ENCODE results near the gene PFN3.
A peak's percentile ranks its signal among the peaks of the same experiment; 100 is the strongest.

The PFN3 gene

DNA sequence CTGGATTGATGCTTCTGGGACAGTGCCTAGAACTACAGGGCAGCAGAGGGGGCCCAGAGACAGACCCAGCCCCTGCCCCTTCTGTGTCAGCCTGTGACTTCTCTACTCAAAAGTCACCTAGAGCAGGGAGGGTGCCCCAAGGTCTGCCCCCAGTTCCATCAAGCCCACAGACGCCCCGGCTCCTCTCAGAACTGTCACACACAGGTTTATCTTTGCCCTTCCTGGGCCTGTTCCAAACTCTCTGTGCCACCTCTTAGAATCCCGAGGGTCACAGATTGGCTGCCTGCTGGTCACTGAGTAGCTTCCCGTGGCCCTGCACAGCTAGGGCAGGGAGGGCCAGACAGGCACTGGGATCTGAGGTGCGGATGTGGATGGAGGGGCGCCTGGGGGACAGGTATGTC is 41.0 kb downstream of the PFN3 start:
- DNase-seq (ENCODE audit: low spot score) = no peak

DNA sequence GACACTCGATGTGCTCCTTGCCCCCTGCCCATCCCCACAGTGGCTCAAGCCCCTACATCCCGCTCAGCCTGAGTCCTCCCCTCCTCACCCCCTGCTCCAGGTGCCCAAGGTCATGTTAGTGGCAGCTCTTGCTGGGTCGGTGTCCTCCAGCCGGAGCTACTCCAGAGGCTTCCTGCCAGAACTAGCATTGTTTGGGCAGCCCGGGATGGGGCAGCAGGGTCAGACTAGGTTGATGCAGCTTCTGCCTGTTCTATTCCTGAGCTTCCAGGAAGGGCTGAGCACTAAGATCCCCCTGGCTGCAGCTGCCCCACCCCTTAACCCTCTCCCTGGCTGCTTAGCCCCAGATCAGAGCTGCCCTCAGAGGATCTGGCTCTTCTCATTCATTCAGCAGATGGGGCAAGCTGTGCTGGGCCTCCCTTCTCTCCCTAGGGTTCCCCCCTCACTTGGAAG is 42.1 kb downstream of the PFN3 start:
- peak; percentile 27 for DNase-seq (ENCODE audit: low spot score)

DNA sequence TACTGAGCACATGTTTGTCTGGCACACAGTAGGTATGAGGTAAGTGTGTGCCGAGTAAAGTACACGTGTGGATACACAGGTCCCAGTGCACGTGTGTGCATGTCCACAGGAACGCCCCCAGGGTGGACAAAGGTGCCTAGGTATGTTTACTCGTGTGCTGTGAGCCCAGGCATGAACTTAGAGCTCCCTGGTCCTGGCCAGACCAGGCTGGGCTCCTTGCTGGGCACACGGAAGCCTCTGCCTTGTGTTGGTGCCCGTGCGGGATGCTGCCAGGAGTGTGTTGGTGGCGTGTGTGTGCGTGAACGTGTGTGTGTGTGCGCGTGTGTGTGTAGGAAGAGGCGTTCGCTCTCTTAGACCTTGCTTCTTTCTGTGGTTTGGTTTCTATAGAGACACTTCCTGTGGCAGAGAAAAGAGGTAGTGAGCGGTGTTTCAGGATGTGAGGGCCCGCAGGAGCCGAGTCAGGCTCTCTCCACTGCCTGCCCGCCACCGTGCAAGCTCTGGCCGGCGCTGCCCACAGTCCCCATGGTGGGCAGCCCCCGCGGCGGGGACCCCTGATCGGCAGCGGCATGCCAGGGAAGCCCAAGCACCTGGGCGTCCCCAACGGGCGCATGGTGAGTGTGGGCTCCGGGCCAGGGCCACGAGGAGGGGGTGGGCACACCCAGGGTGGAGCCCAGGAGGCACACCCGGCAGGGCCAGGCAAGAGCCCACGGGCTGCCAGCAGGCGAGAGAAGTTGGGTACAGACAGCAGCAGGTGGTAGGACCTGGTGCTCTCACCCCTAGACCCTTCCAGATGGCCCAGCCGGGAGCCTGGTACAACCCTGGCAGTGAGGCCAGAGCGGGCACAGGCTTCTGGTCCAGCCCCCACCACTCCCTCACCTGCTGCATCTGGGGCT is 42.8 kb downstream of the PFN3 start, which contains the start of gene RGS14:
Gene RGS14 (plus strand): TSS at position 466 of the 893 bp plus-strand sequence. CDS start 101 bp downstream, at position 567.
- DNase-seq (ENCODE audit: low spot score) = peak; percentile 86

DNA sequence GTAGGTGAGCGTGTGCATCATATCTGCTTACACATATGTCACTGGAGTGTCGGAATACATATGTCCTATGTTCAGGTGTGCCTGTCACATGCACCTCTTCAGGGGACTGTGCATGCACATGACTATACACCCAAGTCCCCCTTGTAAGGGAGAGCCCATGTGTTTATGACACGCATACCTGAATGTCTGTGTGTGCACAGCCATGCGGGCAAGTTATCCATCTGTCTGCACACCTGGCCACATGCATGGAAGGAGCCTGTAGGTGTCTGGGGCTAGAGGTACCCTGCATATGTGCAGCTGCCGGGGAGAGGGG is 43.4 kb downstream of the PFN3 start:
- no peak for DNase-seq (ENCODE audit: low spot score)

DNA sequence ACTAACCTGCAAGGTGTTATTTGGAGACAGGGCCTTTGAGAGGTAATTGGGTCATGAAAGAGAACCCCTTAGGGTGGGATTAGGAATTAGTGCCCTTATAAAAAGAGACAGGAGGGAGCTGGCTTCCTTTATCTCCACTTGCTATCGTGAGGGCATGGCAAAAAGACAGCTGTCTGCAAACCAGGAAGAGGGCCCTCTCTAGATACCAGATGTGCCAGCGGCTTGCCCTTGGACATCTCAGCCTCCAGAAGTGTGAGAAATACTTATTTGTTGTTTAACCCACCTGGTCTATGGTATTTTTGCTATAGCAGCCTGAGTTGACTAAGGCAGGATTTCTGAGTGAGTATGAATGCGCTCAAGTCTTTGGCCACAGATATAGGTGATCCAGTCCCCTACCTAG is 43.7 kb downstream of the PFN3 start:
- no peak for DNase-seq (ENCODE audit: low spot score)

DNA sequence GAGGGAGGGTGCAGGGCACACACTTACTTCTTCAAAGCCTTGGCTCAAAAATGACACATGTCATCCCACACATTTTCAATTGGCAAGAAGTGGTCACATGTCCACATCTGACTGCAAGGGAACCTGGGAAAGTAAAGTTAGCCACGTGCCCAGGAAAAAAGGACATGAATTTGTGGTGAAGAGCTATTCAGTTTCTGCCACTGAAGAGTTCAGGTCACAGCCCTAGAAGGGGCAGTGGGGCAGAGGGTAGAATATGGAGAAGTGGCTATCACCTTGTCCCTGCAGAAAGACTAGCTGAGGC is 44.6 kb downstream of the PFN3 start:
- DNase-seq (ENCODE audit: low spot score) = no peak

DNA sequence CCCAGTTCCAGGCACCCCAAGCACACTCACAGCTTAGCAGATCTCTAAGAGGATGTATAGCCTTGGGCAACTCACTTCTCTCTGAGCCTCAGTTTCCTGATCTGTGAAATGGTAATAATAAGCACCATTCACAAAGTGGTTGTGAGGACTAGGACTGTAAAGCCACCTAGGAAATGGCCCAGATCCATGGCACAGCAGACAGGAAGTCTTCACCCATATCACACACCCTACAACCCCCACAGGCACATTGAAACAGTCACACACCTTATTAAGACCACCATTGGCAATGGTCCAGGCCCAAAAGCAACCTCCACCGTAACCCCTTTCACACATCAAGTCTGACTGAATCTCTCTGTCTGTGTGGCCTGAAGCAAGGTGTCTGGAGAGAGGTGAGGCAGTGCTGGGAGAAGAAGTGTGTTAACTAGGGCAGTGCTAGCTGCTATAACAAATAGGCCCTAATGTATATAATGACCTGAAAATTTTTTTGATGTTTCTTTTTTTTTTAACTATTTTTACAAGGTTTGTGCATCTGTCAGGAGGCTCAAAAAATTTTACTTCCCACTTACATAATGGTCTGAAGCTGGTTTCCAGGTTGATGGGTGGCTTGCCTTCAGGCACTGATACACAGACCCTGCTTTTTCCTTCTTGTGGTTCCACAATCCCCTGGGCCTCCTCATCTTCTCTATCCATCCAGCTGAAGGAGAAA is 45.1 kb downstream of the PFN3 start:
- DNase-seq (ENCODE audit: low spot score) = no peak

DNA sequence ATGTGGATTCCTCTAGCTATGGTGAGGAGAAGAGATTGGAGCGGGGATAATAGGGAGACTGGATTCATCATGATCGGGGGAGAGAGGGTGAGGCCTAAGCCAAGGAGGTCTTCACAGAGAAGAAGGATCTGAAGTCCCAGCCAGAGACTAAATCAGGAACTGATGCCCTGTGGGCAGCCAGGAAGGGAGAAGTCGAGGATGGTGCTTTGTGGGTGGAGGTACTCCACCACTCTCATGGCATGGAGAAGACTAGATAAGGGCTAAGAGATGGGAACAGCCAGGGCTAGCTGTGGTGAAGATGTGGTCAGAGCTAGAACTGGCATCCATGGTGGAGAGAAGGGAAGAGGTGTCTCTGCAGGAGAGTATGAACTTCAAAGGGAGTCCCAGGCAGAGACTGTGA is 45.8 kb downstream of the PFN3 start:
- no peak for DNase-seq (ENCODE audit: low spot score)

DNA sequence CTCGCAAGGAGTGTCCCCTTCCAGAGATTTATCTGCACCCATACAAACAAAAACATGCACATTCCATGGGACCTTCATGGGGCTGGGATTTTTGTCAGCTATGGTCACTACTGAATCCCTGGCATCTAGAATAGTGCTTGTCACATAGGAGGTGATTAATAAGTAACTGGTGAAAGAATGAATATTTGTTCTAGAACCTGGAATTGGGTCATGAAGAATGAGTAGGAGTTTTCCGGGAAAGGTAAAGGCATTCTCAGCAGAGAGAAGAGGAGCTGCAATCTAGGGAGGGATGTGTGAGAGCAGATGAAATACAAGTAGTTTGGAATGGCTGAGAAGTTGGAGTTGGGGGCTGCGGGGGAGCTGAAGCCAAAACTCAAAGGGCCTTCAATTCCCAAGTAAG is 46.2 kb downstream of the PFN3 start:
- DNase-seq (ENCODE audit: low spot score) = no peak

DNA sequence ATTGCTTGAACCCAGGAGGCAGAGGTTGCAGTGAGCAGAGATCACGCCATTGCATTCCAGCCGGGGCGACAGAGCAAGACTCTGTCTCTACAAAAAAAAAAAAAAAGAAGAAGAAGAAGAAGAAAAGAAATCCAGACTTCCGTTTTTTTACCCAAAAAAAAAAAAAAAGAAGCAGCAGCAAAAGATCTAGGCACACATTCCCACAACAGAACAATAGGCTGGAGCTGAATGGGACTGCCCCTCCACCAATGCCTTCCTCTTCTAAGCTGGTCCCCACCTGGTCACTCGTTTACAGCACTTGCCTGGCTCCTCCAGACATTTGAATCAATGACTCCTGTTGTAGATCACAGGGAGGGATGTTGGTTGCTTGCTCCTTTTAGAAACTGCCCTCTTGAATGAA is 47.4 kb downstream of the PFN3 start:
- DNase-seq (ENCODE audit: low spot score) = no peak

DNA sequence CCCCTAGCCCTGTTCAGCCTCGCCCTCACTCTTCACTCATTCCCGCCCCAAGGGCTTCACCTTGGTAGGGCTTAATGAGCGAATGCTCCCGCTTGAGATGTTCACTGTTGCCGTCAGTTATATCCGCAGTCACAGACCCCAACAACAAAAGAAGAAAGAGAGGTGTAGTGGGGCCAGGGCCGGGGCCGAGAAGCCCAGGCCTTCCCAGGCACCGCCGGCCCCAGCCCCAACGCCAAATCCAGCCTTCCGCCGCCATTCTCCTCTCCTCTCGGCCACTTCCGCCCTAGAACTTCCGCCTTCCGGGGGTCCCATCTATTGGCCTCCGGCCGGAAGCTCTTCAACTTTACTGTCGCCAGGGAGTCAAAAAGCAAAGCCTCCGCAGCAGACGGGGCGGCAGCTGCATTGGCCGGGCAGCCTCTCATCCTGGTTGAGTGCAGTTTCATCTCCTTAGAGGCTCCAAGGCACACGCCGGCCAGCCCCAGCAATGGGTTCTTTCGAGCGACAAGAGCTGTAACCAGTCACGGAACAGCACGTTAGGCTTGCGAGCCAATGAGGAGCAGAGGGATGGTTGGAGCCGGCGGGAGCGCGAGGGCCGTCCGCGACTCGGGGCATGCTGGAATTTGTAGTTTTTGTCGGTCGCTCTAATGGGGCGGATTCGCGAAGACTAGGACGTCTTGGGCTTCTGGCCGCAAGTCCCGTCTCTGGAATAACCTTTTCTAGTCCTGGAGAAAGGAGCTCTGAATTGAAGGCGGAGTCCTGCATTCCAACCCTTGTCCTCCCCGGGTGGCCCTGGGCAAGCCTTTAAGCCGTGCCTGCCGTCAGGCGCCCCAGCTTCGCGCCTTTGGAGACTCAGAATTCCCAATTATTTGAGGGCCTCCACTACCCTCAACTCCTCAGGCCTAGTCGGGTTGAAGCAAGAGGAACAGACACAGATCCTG is 48.8 kb downstream of the PFN3 start, which contains the start of gene LMAN2:
Gene LMAN2 (minus strand): TSS at position 277 of the 938 bp plus-strand sequence. CDS start 21 bp downstream, at position 256.
- DNase-seq (ENCODE audit: low spot score) = peak; percentile 95

DNA sequence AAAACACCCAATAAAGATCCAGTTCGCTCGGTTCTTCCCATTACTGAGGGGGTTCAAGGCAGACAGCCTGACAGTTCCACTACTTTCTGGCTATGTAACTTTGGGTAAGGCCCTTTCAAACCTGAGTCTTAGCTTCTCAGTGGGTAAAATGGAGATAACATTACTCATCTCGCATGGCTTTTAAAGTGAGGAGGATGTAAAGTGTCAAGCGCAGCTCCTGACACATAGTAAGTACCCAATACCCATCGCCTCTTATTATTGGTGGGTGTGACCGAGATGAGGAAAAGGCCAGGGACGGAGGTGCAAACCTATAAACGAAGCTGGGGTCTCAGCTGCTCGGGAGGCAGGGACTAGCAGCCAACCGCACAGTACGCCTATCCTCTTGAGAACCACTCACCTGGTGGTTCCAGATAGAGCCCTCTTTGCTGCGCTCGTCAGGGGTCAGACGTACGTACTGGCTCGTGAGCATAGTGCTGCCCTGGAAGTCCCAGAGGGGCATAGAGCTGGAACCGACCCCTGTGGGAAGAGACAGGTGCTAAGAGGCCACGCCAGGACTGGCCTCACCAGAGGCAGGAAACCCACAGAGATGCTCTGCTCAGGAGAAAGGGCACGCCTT is 49.6 kb downstream of the PFN3 start:
- no peak for DNase-seq (ENCODE audit: low spot score)
